Muscle of back (tissue), 13 donors: ENCODE data around the gene ETFB. TPM values are rescaled to one million over a fixed set of nuclear protein-coding genes. Genes with fewer than 3 reads are reported as not detected.
"Not testable (repeated sequence)": the region's sequence is repeated elsewhere in the genome, so short reads cannot be mapped to it uniquely, and the experiment has no call there.

Source experiments
- DNase-seq, 3 donors: peaks; one replicate each; pipeline versions ENCODE4 v3.0.0 to v3.0.0-alpha.2; 2013
- long read RNA-seq, 9 donors: transcript quantifications; one replicate each; lab custom pipeline, GENCODE V29; 2026
- polyA plus RNA-seq, 10 donors: library from polyadenylated mRNA; unstranded; fragments of 120-200 nt; gene quantifications; one replicate each; pipeline ENCODE4 v1.2.1, GENCODE V29; 2013; ENCODE audit not compliant: insufficient read length in 10 of 10

The ETFB gene
- polyA plus RNA-seq, result 10 to 100 TPM; 33.9 to 55.1 (median 42.4) TPM
- long read RNA-seq, donor 1, transcript ETFB-201 (6 exons, 900 nt), result major isoform, 34 of 64 reads
- long read RNA-seq, donor 1, partial matches to known transcripts, result 28 of 64 reads
- long read RNA-seq, donor 1, other reads (novel, unspliced or antisense), result 0 of 64 reads
- long read RNA-seq, donor 2, transcript ETFB-201 (6 exons, 900 nt), result major isoform, 20 of 33 reads
- long read RNA-seq, donor 2, partial matches to known transcripts, result 11 of 33 reads
- long read RNA-seq, donor 2, other reads (novel, unspliced or antisense), result 0 of 33 reads
- long read RNA-seq, donor 3, result 0 reads
- long read RNA-seq, donor 4, transcript ETFB-201 (6 exons, 900 nt), result major isoform, 22 of 37 reads
- long read RNA-seq, donor 4, partial matches to known transcripts, result 12 of 37 reads
- long read RNA-seq, donor 4, other reads (novel, unspliced or antisense), result 0 of 37 reads
- long read RNA-seq, donor 5, transcript ETFB-201 (6 exons, 900 nt), result major isoform, 41 of 58 reads
- long read RNA-seq, donor 5, transcript ETFB-202 (5 exons, 3,551 nt), result minor isoform, 8 of 58 reads
- long read RNA-seq, donor 5, partial matches to known transcripts, result 9 of 58 reads
- long read RNA-seq, donor 5, other reads (novel, unspliced or antisense), result 0 of 58 reads
- long read RNA-seq, donor 6, transcript ETFB-201 (6 exons, 900 nt), result major isoform, 46 of 89 reads
- long read RNA-seq, donor 6, transcript ETFB-202 (5 exons, 3,551 nt), result minor isoform, 7 of 89 reads
- long read RNA-seq, donor 6, partial matches to known transcripts, result 33 of 89 reads
- long read RNA-seq, donor 6, other reads (novel, unspliced or antisense), result 0 of 89 reads
- long read RNA-seq, donor 7, transcript ETFB-201 (6 exons, 900 nt), result major isoform, 23 of 40 reads
- long read RNA-seq, donor 7, partial matches to known transcripts, result 14 of 40 reads
- long read RNA-seq, donor 7, other reads (novel, unspliced or antisense), result 0 of 40 reads
- long read RNA-seq, donor 8, transcript ETFB-201 (6 exons, 900 nt), result major isoform, 33 of 61 reads
- long read RNA-seq, donor 8, partial matches to known transcripts, result 24 of 61 reads
- long read RNA-seq, donor 8, other reads (novel, unspliced or antisense), result 0 of 61 reads
- long read RNA-seq, donor 9, transcript ETFB-201 (6 exons, 900 nt), result major isoform, 5 of 5 reads
- long read RNA-seq, donor 9, partial matches to known transcripts, result 0 of 5 reads
- long read RNA-seq, donor 9, other reads (novel, unspliced or antisense), result 0 of 5 reads

DNA sequence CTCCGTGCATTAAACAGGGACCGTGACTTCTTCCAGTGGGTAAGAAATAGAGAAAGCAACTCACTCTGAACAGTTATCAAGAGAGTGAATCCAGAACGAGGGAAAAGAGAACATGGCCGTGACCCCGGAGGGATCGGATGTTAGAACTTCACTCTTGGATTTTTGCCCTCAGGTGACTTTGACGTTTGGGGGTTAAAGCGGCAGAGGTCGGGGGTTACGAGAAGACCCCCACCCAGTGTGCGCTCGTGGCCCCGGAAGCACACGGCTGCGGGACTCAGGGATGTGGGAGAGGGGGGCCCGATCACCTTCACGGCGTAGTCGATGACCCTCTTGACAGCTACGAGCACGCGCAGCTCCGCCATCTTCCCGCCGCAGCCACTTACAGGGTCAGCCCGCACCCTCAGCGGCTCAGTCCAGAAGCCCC lies at the start of gene ETFB:
Gene ETFB (minus strand): TSS at position 424 of the 424 bp plus-strand sequence. CDS start 62 bp downstream, at position 362.
- DNase-seq, result no peak

DNA sequence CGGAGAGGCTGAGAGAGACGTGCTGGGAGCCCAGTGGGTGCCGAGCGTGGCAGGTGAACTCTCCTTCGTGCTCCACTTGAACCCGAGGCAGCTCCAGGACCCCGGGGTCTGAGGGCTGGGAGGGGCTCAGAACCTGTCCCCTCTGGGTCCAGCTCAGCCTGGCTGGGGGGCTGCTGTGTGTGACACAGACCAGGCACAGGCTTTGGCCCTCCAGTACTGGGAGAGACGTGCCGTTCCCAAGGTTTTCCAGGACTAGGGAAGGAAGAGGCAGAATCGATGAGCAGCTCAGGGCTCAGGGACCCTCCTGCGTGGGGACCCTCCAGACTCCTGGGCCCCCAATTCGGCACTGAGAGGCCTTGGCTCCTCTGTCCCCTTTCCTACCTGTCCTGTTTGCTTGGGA lies 49.0 kb upstream of the ETFB start:
- no peak for DNase-seq

- DNase-seq, result no peak
Observed at GRCh38 chr19:51410950-51411748, 45.0 kb upstream of the ETFB start.

- DNase-seq, result no peak
Observed at GRCh38 chr19:51407511-51408131, 41.4 kb upstream of the ETFB start.

DNA sequence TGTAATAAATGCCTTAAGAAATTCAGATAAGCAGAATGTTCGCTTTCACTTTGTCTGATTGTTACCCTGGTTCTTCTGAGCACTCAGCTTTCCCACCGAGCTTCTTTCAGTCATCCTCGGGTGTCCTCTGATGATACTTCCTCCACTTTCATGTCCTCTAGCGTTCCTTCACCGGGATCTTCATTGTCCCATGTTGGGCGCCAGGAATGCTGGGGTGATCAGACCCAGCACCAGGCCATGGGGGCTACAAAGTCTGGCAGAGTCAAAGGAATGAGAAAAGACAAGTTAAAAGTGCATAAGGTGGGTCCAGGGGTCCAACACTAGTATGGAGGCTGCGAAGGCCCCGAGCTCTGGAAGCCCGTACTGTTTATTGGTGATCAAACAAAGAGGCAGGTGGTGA lies 35.9 kb upstream of the ETFB start:
- DNase-seq, result no peak

DNA sequence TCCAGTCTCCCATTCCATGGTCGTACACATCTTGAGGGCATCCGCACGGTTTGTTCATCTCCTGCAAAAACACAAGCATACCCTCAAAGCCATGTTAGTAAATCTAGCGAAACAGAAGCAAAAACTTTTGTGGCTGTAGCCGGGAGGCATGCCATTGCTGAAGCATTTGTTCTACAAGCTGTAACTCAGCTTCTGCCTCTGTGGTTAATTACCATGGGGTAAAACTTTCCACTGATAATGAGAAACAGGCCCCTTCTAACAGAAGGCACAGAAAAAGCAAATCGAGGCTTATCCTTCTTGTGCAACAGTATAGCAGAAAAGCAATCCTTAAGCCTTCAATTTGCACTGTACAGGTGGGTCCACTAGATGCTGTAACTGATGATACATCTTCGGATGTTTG lies 33.7 kb upstream of the ETFB start:
- DNase-seq, result not testable (repeated sequence)

- no peak for DNase-seq
Observed at GRCh38 chr19:51399231-51399630, 33.0 kb upstream of the ETFB start.

GRCh38 chr19:51398096-51398704 lies 32.0 kb upstream of the ETFB start:
- DNase-seq, result peak in 1 of 3 donors; percentile 17

DNA sequence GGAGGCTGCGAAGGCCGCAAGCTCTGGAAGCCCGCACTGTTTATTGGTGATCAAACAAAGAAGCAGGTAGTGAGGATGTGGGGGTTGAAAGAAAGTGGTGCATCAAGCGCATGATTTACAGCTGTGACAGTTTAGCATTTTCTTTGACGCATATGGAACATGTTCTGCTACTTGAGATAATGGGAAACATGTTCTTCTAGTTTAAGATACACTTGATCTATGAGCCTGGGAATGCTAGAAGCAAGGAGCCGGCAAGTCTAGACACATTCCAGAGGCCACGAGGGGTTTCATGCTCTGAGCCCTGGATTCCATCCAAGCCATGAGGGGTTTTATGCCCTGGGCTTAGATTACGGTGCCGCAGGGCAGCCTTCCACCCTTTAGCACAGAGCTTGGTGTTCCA lies 31.3 kb upstream of the ETFB start:
- not testable (repeated sequence) for DNase-seq

- DNase-seq, result no peak
Observed at GRCh38 chr19:51396175-51396574, 30.0 kb upstream of the ETFB start.

GRCh38 chr19:51394050-51394836 lies 28.1 kb upstream of the ETFB start:
- peak; percentile 96 to 99 (median 99) for DNase-seq

DNA sequence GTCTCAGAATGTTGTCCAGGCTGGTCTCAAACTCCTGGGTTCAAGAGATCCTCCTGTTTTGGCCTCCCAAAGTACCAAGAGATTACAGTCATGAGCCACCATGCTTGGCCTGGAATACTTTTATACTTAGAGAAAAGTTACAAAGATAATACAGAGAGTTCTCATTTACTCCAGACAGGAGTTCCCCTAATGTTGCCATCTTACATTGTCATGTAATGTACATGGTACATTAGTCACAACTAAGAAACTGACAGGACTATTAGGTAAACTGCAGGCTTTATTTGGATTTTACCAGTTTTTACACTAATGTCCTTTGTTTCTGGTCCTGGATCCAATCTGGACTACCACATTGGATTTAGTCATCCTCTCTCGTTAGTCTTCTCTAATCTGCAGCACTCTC lies 26.5 kb upstream of the ETFB start:
- no peak for DNase-seq

- no peak for DNase-seq
Observed at GRCh38 chr19:51391073-51391611, 25.0 kb upstream of the ETFB start.

- DNase-seq, result no peak
Observed at GRCh38 chr19:51389143-51389542, 23.0 kb upstream of the ETFB start.

DNA sequence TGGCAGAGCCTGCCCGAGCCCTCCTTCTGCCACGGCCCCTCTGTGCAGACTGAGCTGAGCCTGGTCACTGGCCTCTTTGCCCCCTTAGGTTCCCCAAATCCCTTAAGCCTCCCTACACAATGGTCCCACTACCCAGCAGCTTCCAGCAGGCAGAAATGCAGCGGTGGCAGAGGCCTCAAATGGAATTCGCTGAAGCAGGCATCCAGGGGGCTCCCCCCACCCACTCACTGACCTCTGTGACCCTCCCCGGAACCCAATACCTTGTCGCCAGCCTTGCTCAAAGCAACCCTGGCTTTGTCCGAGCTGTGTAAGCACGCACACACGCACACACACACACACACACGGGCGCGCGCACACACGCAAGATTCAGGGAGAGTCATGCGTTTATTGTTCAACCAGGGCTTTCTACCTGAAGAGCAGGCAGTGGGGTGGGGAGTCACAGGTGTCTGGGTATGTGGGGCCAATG lies 21.8 kb upstream of the ETFB start, which contains the start of gene LIM2:
Gene LIM2 (minus strand): TSS at position 51 of the 466 bp plus-strand sequence. CDS start 531 bp downstream, outside the sequence.
- no peak for DNase-seq

GRCh38 chr19:51386882-51387520 lies 20.8 kb upstream of the ETFB start:
- no peak for DNase-seq

DNA sequence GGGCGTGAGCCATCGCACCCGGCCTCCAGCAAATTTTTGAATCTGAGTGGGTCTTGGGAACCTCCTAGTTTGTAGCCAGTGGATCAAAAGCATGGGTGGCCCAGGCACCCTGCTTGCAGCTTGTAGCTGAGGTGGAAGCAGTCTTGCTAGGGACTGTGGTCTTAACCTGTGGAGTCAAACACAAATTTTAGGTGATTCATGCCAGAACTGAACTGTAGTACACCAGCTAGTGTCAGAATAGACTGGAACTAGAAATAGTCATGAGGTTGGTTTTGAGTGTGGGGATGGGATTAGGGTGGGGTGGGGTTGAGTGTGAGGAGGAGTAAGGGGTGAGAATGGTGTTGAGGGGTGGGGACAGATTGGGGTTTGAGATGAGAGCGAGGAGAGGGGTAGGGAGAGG lies 15.8 kb upstream of the ETFB start:
- DNase-seq, result no peak

GRCh38 chr19:51380379-51380778 lies 14.2 kb upstream of the ETFB start:
- no peak for DNase-seq
